ENCODE results near the gene KDM8.

Gene KDM8

GRCh38 chr16:27203507-27204311, at the start of gene KDM8:
TSS of gene KDM8 (plus strand) at chr16:27203526. CDS start at chr16:27210124, 6,598 bp downstream.
- peak; percentile 99 for DNase-seq

DNA sequence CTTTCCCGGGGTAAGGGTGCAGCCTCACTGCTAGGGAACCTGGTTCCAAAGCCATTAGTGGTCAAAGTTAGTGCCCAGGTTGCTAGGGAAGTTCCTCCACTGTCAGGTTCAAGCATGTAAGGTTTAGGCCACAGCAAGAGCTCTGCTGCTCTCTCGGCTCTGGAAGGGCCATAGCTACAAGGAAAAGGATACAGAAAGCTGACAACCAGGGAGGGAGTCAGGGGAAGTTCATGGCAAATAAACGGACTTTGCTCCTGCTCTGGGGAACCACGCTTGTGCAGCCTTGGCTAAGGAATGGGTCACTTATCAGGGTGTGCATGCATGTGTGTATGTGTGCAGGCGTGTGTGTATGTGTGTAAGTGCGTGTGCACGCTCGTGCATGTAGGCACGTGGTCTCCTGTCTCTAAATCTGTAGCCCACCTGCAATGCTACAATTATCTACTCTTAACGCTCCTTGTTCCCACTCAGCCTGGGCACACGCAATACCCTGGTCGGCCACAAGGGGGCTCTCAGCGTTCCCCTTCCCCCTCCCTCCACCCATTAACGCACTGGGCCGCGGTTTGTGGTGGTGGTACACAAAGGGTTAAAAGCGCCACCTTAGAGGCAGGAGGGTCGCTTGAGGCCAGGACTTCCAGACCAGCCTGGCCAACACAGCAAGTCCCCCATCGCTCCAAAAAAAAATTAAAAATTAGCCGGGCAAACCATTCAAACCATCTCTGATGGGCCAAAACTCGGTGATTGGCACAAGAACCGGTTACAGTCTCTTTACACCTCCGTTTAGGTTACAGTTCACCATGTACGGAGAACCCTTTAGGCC, 48.4 kb upstream of the KDM8 start:
- DNase-seq = no peak

- no peak for DNase-seq
Observed at GRCh38 chr16:27156579-27156978, 46.7 kb upstream of the KDM8 start.

- DNase-seq = no peak
Observed at GRCh38 chr16:27161398-27161797, 41.9 kb upstream of the KDM8 start.

- DNase-seq = no peak
Observed at GRCh38 chr16:27164352-27164751, 39.0 kb upstream of the KDM8 start.

DNA sequence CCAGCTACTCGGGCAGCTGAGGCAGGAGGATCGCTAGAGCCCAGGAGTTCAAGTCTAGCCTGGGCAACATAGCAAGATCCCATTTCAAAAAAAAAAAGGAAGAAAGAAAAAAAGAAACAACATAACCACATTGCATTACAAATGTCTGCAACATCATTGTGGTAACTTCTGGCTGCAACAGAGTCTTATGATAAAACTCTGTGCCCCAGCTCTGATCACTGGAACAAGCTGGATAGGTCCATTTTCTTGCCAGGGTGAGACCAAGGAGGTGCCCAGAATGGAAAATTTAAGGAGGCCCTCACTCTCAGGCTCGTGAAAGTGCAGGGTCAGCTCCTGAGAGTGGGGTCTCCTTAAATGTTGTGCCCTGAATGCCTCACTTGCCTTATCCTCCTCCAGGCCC, 37.8 kb upstream of the KDM8 start:
- no peak for DNase-seq

GRCh38 chr16:27168790-27169189, 34.5 kb upstream of the KDM8 start:
- no peak for DNase-seq

DNA sequence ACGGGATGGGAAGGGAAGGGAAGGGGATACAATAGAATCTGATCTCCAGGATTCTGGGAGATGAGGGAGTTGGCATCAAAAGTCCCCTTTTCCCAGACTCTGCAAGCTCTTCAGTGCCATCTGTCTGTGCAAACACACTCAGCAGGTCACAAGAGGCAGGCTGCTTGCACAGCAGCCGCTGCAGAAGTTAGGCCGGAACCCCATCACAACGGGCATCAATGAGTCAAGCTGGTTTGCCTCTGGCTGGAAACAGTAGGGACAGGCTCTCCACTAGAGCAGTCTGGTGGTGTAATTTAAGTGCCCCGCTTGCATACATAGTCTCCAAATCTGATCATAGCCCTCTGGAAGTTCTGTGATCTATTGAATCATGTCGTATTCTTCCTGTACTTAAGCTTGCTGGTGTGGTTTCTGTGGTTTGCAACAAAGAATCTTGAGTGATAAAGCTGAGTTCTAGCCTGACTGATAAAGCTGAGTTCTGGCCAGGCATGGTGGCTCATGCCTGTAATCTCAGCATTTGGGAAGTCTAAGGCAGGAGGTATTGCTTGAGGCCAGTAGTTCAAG, 33.7 kb upstream of the KDM8 start:
- DNase-seq = peak; percentile 61

DNA sequence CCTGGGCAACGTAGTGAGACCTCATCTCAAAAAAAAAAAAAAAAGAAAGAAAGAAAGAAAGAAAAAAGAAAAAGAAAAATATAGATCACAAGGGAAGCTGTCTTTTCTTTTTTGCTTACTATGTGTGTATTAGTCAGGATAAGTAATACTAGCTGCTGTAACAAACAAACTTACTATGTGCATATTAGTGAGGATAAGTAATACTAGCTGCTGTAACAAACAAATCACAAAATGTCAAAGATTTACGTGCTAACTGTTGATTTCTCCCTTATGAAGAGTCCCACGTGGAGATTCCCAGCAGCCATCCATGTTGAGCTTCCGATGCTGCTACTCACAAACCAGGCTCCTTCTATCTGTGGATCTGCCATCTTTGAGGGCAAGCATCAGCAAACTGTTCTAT, 31.7 kb upstream of the KDM8 start:
- DNase-seq = no peak

DNA sequence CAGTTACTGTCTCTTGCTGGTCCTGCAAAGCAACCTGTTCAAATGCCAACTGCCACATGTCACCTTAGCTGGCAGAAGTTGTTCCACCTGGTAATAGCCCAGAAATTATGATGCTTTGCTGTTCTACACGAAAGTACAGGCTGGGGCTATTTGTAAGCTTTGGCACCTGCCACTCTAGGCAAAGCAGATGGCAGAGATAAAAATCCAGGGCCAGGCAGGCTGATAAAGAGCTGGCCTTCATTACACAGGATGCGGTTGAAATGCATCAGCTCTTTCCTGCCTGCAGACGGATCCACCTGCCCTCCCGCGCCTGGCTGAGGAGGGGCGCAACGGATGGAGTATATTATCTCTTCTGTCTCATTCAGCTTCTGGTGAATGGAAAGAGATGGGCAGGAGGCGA, 29.3 kb upstream of the KDM8 start:
- DNase-seq = peak; percentile 89

DNA sequence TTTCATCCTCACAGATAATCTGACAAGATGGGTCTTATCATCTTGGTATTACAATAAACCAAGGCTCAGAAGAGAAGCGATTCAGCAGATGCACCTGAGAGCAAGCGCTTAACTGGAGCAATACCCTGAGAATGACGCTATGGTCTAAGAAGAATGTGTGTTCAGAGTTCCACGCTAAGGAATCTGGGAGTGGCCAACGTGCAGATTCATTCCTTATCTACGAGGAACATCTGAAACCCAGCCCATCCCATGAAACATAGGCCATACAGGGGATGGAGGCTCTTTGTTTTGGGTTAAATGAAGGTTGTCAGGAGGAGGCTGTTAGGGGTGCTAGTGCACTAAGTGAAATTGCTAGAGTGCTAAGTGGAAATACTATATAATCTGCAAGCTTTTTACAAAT, 28.5 kb upstream of the KDM8 start:
- DNase-seq = no peak

DNA sequence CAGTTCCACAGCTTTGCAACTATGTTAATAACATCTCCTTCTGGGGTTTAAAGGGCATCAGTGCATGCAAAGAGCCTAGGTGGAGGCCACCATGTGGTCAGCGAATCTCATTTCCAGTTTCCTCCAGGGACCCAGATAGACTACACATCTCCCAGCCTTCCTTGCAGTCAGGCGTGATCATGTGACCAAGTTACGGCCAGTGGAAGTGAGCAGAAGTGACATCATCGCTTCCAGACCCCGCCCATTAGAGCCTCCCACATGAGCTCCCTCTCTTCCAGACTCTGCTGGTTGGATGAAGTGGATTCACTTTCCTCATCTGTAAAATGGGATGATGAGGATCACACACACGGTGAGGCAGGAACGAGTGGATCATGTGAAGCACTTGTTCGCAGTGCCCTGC, 27.4 kb upstream of the KDM8 start:
- no peak for DNase-seq

- DNase-seq = no peak
Observed at GRCh38 chr16:27177031-27177774, 26.1 kb upstream of the KDM8 start.

DNA sequence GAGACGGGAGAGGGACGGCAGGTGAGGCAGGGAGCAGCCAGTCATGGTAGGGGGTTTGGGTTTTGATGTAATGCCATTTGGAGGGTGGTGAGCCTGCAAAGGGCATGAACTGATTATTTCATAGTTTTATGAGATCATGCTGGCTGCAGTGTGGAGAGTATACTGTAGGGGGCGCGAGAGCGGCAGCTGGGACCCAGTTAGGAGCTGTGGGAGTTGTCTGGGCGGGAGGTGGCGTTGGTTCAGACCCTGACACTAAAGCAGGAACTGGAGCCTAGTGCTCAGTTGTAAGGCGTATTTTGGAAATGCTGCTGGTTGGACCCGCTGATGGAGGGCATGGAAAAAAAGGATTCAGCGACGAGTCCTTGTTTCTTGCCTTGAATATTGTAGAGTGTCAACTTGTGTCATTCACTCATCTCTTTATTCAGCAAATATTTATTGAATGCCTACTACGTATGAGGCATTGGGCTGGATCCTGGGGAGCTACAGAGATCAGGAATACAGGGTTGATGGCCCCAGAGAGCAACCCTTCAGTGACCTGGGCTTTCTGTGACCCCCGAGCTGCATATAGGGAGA, 23.7 kb upstream of the KDM8 start:
- peak; percentile 62 for DNase-seq

DNA sequence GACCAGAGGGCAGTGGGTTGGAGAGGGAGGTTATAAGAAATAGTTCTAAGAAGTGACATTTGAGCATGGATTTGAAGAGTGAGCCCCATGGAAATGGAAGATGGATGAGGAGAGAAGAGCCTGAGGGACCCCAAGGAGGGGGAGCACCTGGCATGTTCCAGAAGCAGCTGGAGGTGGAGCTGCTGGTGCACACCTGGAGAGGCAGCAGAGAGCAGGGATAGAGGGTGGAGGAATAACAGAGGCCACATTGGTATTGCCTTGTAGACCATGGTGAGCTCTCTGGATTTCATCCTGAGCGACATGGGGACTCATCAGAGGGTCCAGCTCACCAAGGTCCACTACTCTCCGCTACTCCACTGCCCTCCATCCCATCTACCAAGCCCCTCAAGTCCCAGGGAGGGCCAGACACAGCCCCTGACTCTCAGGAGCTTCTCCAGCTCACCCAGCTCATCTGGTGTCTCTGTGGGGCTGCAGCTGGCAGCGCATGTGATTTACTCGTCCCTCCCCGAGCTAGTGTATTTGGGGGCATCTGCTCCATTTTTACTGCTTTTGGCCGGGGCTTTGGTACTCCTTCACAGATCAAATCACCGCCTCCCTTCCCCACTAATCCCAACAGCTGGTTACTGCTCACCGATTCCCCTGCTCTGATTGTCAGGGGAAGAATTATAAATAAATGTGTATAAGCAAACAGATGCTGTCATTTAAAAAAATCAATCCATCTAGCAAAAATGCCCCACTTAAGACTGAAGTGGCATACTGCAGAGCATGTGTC, 22.1 kb upstream of the KDM8 start:
- DNase-seq = peak; percentile 69

GRCh38 chr16:27182906-27183405, 20.4 kb upstream of the KDM8 start:
- DNase-seq = no peak

GRCh38 chr16:27185776-27186130, 17.6 kb upstream of the KDM8 start:
- DNase-seq = no peak

DNA sequence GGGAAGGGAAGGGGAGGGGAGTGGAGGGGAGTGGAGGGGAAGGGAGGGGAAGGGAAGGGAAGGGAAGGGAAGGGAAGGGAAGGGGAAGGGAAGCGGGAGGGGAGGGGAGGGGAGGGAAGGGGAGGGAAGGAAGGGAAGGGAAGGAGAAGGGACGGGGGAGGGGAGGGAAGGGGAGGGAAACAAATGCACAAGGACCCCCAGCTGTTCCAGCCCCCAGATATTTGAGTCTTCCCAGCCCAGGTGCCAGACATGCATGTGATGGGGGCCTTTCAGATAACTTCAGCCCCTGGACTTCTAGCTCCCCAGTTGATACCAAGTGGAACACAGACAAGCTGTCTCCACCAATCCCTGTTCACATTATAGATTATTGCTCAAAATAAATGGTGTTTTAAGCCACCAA, 14.7 kb upstream of the KDM8 start:
- DNase-seq = no peak

GRCh38 chr16:27189335-27189972, 13.9 kb upstream of the KDM8 start:
- peak; percentile 31 for DNase-seq

DNA sequence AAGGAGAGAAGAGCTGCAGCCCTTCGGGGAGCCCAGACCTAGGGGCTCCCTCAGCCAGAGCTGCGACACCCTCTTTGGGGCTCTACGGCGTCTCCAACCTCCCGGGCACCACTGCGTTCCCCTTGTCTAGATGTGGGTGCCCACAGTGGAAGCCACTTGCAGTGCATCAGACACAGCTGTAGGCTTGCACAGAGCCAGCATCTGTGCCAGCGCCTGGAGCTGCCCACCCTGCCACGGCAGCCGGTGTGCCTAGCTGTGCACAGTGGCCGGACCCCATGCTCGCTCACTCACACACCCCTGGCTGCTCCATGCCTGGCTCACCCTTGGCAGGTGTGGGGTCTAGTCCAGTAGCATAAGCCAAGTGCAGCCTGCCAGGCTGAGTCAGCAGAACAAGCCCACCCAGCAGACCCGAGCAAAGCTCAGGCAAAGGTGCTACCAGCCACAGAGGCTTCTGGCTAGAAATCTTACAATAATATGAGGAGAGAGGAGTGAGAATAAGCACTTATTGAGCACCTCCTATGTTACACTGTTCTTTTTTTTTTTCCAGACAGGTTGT, 12.9 kb upstream of the KDM8 start:
- no peak for DNase-seq

- no peak for DNase-seq
Observed at GRCh38 chr16:27191352-27191924, 11.9 kb upstream of the KDM8 start.
